ENCODE measurements around the gene ASB1. TPM values are rescaled to one million over a fixed set of nuclear protein-coding genes. Genes with fewer than 3 reads are reported as not detected.
A peak's percentile ranks its signal among the peaks of the same experiment; 100 is the strongest.

The ASB1 gene
- total and polyA plus RNA-seq, 2 of the 13 experiments (the other 11 are each of a cell fraction or from before 2014, with no cell fraction given) = 48.6 to 49.2 TPM

DNA sequence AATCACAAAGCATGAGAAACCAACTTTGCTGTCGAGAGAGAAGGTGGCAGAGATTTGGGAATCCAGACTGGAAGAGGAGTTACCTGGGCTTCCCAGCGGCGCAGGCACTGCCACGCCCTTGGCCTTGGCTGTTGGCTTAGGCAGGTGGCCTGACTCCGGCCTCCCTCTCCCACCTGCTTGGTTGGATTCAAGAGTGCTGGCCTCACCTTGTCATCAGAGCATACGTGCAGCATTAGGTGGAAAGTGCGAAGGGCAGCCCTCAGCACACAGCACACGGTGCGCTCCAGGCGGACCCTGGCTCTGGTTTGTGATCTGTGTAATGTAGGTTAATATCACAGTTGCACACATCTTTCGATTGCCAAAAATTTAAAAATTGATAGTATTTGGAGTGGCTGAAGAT, 19.2 kb upstream of the ASB1 start:
- H3K4me1 ChIP-seq (ENCODE audit: insufficient read depth, low read length) = peaks cover 52% of the 10 kb centered on the region
- intact Hi-C loops (cut with micrococcal nuclease; ENCODE audit: unreplicated experiment) (no loop called here), in situ Hi-C loops (cut with HindIII; ENCODE audit: extremely low pct_ligation_motif_present, low pct_unique_long_range_greater_than_20kb) (no loop called here)
- no peaks in the 10 kb centered on the region for H3K9me3 ChIP-seq (ENCODE audit: low read length)
- H3K4me2 ChIP-seq (ENCODE audit: low read depth, low read length) = no peak overlapping the region
- ATAC-seq = no peak
- H3K27ac ChIP-seq (ENCODE audit: extremely low read length, insufficient read depth, low read length) = peak overlapping the region; percentile 2
- ChIA-PET CTCF (ENCODE audit: low intra/inter-chr PET ratio, low total read pairs) (no interaction called here), POLR2A (no interaction called here)
- no peak overlapping the region for H3K4me3 ChIP-seq (replicated peaks in 1 of 3; ENCODE audit: insufficient read depth in 1 of 3, low read depth in 2 of 3, low read length in 3 of 3)
- 74% methylated on average over 11 of the region's 11 CpGs for WGBS (ENCODE audit: low lambda C conversion rate)
- no peaks in the 10 kb centered on the region for H3K27me3 ChIP-seq (ENCODE audit: control insufficient read depth in 1 of 2, insufficient read depth in 2 of 2, low read length in 2 of 2)
- no peaks in the 10 kb centered on the region for H3K36me3 ChIP-seq (replicated peaks in 1 of 2; ENCODE audit: control insufficient read depth in 1 of 2, insufficient read depth in 2 of 2, low read length in 2 of 2)
- BruUV-seq (replicated peaks) = no TSS peak
- DNase-seq (ENCODE audit: low spot score) = no peak
- no peaks in the 10 kb centered on the region for H3K79me2 ChIP-seq (ENCODE audit: insufficient read depth, low read length)
- H3K9ac ChIP-seq (ENCODE audit: insufficient read depth, low read depth, low read length) = no peak overlapping the region
- H4K20me1 ChIP-seq (ENCODE audit: insufficient read depth, low read length) = no peaks in the 10 kb centered on the region
- no peak overlapping the region for H2AFZ ChIP-seq (ENCODE audit: low read length)
- no peak for FAIRE-seq
- TF ChIP-seq ZNF138 (CRISPR knock-in tag; IDR thresholded peaks at IDR 0.05; ENCODE audit: low read depth) (no peak), ZNF773 (CRISPR knock-in tag; IDR thresholded peaks at IDR 0.05; ENCODE audit: borderline replicate concordance) (no peak), ZNF350 (CRISPR knock-in tag; IDR thresholded peaks at IDR 0.05; ENCODE audit: borderline replicate concordance, low read depth) (no peak), ZNF367 (CRISPR knock-in tag; IDR thresholded peaks at IDR 0.05; ENCODE audit: borderline replicate concordance) (no peak), SCMH1 (CRISPR knock-in tag; IDR thresholded peaks at IDR 0.05; ENCODE audit: borderline replicate concordance) (no peak), SIX4 (CRISPR knock-in tag; IDR thresholded peaks at IDR 0.05) (no peak), SOX13 (IDR thresholded peaks at IDR 0.05) (no peak), SOX13 (CRISPR knock-in tag; conservative IDR thresholded peaks at IDR 0.05 in 1 of 2, IDR thresholded peaks at IDR 0.05 in 1 of 2) (no peak), HOXA3 (CRISPR knock-in tag; IDR thresholded peaks at IDR 0.05) (peak; percentile 22; the same call in 1 of the 2 replicates), TBX2 (CRISPR knock-in tag; IDR thresholded peaks at IDR 0.05; ENCODE audit: borderline replicate concordance) (no peak), KLF13 (CRISPR knock-in tag; IDR thresholded peaks at IDR 0.05) (no peak), ISL2 (CRISPR knock-in tag; IDR thresholded peaks at IDR 0.05) (no peak), ZNF616 (CRISPR knock-in tag; IDR thresholded peaks at IDR 0.05; ENCODE audit: low read depth) (no peak)
- TF ChIP-seq, protein P1, sequence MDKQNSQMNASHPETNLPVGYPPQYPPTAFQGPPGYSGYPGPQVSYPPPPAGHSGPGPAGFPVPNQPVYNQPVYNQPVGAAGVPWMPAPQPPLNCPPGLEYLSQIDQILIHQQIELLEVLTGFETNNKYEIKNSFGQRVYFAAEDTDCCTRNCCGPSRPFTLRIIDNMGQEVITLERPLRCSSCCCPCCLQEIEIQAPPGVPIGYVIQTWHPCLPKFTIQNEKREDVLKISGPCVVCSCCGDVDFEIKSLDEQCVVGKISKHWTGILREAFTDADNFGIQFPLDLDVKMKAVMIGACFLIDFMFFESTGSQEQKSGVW (CRISPR knock-in tag; IDR thresholded peaks at IDR 0.05; ENCODE audit: borderline replicate concordance) = no peak
- TF ChIP-seq, protein P2, sequence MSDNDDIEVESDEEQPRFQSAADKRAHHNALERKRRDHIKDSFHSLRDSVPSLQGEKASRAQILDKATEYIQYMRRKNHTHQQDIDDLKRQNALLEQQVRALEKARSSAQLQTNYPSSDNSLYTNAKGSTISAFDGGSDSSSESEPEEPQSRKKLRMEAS (IDR thresholded peaks at IDR 0.05) = peak; percentile 53
- TF ChIP-seq, protein P3, sequence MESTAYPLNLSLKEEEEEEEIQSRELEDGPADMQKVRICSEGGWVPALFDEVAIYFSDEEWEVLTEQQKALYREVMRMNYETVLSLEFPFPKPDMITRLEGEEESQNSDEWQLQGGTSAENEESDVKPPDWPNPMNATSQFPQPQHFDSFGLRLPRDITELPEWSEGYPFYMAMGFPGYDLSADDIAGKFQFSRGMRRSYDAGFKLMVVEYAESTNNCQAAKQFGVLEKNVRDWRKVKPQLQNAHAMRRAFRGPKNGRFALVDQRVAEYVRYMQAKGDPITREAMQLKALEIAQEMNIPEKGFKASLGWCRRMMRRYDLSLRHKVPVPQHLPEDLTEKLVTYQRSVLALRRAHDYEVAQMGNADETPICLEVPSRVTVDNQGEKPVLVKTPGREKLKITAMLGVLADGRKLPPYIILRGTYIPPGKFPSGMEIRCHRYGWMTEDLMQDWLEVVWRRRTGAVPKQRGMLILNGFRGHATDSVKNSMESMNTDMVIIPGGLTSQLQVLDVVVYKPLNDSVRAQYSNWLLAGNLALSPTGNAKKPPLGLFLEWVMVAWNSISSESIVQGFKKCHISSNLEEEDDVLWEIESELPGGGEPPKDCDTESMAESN (CRISPR knock-in tag; conservative IDR thresholded peaks at IDR 0.05) = no peak
- TF ChIP-seq, protein P4, sequence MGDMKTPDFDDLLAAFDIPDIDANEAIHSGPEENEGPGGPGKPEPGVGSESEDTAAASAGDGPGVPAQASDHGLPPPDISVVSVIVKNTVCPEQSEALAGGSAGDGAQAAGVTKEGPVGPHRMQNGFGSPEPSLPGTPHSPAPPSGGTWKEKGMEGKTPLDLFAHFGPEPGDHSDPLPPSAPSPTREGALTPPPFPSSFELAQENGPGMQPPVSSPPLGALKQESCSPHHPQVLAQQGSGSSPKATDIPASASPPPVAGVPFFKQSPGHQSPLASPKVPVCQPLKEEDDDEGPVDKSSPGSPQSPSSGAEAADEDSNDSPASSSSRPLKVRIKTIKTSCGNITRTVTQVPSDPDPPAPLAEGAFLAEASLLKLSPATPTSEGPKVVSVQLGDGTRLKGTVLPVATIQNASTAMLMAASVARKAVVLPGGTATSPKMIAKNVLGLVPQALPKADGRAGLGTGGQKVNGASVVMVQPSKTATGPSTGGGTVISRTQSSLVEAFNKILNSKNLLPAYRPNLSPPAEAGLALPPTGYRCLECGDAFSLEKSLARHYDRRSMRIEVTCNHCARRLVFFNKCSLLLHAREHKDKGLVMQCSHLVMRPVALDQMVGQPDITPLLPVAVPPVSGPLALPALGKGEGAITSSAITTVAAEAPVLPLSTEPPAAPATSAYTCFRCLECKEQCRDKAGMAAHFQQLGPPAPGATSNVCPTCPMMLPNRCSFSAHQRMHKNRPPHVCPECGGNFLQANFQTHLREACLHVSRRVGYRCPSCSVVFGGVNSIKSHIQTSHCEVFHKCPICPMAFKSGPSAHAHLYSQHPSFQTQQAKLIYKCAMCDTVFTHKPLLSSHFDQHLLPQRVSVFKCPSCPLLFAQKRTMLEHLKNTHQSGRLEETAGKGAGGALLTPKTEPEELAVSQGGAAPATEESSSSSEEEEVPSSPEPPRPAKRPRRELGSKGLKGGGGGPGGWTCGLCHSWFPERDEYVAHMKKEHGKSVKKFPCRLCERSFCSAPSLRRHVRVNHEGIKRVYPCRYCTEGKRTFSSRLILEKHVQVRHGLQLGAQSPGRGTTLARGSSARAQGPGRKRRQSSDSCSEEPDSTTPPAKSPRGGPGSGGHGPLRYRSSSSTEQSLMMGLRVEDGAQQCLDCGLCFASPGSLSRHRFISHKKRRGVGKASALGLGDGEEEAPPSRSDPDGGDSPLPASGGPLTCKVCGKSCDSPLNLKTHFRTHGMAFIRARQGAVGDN (CRISPR knock-in tag; IDR thresholded peaks at IDR 0.05) = peak; percentile 69
- TF ChIP-seq, protein P5, sequence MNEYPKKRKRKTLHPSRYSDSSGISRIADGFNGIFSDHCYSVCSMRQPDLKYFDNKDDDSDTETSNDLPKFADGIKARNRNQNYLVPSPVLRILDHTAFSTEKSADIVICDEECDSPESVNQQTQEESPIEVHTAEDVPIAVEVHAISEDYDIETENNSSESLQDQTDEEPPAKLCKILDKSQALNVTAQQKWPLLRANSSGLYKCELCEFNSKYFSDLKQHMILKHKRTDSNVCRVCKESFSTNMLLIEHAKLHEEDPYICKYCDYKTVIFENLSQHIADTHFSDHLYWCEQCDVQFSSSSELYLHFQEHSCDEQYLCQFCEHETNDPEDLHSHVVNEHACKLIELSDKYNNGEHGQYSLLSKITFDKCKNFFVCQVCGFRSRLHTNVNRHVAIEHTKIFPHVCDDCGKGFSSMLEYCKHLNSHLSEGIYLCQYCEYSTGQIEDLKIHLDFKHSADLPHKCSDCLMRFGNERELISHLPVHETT (CRISPR knock-in tag; conservative IDR thresholded peaks at IDR 0.05) = no peak

All from HepG2 (cell line).